AG04450 (cell line): ENCODE results near the gene ZCWPW1. TPM values are rescaled to one million over a fixed set of nuclear protein-coding genes. Genes with fewer than 3 reads are reported as not detected.
"Not testable (repeated sequence)": the region's sequence is repeated elsewhere in the genome, so short reads cannot be mapped to it uniquely, and the experiment has no call there.

ENCODE experiments used
- CTCF ChIA-PET: fragments of 300-600, 350-600 bp; formaldehyde crosslinking; extraction: SDS; loops from one replicate; lab custom pipeline; 2022; ENCODE audit warnings: antibody characterized with exemption, inconsistent platforms; lab: Charles Lee
- POLR2A ChIA-PET: fragments of 350-600 bp; formaldehyde crosslinking; extraction: SDS; loops from one replicate; lab custom pipeline; 2021; ENCODE audit warnings: antibody characterized with exemption, inconsistent platforms; lab: Yijun Ruan, JAX
- DNase-seq: peaks from one replicate; pipeline ENCODE4 v3.0.0-alpha.2; 2011; ENCODE audit warnings: low read depth, low spot score
- H3K27ac ChIP-seq: one replicate; pipeline ENCODE4 v1.5.1; 2012; ENCODE audit warnings: low read depth, low read length, control low read depth
- H3K27me3 ChIP-seq: one replicate; pipeline ENCODE4 v1.6.0; 2012; ENCODE audit warnings: low read length; ENCODE audit not compliant: control insufficient read depth, insufficient read depth
- H3K4me3 ChIP-seq: 2 replicates; pipeline ENCODE4 v1.5.1; 2011; ENCODE audit warnings: mild to moderate bottlenecking, low read depth, low read length, control low read depth
- H3K9me3 ChIP-seq: 2 replicates; pipeline ENCODE4 v1.5.1; 2012; ENCODE audit warnings: low read length; ENCODE audit not compliant: control insufficient read depth, insufficient read depth
- polyA plus RNA-seq: library from polyadenylated mRNA; depleted of rRNA; stranded (reverse); fragments of >200 nt; gene quantifications from 2 replicates; pipeline ENCODE4 v1.2.3, GENCODE V29; 2011
- TF ChIP-seq, protein P1 (sequence below): IDR thresholded peaks from 2 replicates; pipeline ENCODE4 v1.5.1; 2011; ENCODE audit warnings: low read depth, low read length, control low read depth, inconsistent platforms

The ZCWPW1 gene
- polyA plus RNA-seq, 1 experiment: 1.5 TPM

DNA sequence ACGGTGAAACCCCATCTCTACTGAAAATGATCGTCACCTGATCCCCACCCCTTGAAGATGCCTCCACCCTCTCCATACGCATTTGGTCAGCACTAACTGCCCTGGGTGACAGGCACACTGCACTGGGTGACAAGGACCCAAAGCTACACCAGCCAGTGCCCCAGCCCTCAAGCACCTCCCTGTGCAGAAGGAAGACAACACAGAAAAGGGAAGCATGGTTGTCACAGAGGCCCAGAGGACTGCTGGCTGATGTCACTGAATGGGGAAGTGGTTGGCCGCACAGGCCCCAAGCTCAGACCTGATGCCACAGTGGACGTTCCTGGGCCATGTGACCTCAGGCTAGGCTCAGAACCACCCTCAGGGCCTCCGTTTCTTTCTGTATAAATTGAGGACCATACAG is 59.4 kb downstream of the ZCWPW1 start:
- ChIA-PET CTCF (no interaction called here), POLR2A (interaction anchor here (0.6 to 0.7 kb wide), 2 partner anchors 14 to 315 kb away, joined by 3 read pairs; no protein-coding TSS in a partner anchor)
- no peak overlapping the region for H3K27ac ChIP-seq
- no peaks in the 10 kb centered on the region for H3K9me3 ChIP-seq
- no peak overlapping the region for H3K4me3 ChIP-seq
- no peak for DNase-seq
- H3K27me3 ChIP-seq: no peaks in the 10 kb centered on the region
- TF ChIP-seq, protein P1, sequence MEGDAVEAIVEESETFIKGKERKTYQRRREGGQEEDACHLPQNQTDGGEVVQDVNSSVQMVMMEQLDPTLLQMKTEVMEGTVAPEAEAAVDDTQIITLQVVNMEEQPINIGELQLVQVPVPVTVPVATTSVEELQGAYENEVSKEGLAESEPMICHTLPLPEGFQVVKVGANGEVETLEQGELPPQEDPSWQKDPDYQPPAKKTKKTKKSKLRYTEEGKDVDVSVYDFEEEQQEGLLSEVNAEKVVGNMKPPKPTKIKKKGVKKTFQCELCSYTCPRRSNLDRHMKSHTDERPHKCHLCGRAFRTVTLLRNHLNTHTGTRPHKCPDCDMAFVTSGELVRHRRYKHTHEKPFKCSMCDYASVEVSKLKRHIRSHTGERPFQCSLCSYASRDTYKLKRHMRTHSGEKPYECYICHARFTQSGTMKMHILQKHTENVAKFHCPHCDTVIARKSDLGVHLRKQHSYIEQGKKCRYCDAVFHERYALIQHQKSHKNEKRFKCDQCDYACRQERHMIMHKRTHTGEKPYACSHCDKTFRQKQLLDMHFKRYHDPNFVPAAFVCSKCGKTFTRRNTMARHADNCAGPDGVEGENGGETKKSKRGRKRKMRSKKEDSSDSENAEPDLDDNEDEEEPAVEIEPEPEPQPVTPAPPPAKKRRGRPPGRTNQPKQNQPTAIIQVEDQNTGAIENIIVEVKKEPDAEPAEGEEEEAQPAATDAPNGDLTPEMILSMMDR: no peak

DNA sequence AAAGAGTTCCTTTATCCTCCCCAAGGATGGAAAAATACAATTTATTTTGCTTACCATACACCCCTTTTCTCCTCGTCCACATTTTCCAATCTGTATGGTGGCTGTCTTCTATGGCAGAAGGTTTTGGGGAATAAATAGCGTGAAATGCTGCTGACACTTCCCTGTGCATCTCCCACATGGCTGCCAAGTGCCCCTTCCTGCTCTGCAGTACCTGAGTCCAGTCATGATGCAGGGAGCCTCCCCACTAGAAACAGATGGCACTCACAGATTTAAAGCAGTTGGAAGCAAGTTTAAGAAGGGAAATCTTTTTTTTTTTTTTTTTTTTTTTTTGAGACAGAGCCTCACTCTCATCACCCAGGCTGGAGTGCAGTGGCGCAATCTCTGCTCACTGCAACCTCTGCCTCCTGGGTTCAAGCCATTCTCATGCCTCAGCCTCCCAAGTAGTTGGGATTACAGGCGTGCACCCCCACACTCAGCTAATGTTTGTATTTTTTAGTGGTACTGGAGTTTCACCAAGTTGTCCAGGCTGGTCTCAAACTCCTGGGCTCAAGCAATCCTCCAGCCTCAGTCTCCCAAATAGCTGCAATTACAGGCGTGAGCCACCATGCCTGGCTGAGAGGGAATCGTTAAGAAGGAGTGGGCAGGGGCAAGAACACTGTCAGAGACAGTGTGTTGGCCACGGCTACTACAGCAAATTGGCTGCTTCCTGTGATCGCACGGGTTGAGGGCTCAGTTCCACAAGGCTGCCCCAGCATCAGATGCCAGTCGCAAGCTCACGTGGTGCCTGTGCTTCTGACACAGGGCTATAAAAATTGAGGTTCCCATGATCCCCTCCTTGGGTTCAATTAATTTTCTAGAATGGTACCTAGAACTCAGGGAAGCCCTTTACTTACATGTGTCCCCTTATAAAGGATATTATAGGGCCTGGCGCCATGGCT is 60.6 kb downstream of the ZCWPW1 start:
- no peak overlapping the region for H3K27ac ChIP-seq
- TF ChIP-seq, protein P1: no peak
- no peaks in the 10 kb centered on the region for H3K27me3 ChIP-seq
- POLR2A ChIA-PET: interaction anchor here (1.2 kb wide), 1 partner anchor 61 kb away, joined by 5 read pairs; the partner anchor contains the start of gene ZCWPW1
- DNase-seq: no peak
- no peak overlapping the region for H3K4me3 ChIP-seq
- no peaks in the 10 kb centered on the region for H3K9me3 ChIP-seq
- CTCF ChIA-PET: no interaction called here

DNA sequence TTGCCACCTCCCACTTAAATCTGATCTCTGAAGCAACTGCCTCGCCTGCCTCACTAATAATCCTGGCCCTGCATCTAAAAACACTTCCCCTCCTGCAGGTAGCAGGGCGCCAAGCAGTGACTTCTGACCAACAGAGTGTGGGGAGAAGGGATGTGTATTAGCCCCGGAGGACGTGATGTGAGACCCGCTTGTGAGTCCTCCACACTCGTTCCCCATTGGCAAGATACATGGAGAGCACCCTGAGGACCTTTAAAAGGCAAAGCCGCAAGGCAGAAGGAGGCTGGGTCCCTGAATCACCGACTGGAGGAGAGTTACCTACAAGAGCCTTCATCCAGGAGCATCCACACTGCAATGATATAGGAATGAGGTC is 61.3 kb downstream of the ZCWPW1 start:
- H3K9me3 ChIP-seq: no peaks in the 10 kb centered on the region
- ChIA-PET CTCF (no interaction called here), POLR2A (no interaction called here)
- no peak overlapping the region for H3K27ac ChIP-seq
- TF ChIP-seq, protein P1: no peak
- H3K4me3 ChIP-seq: no peak overlapping the region
- no peaks in the 10 kb centered on the region for H3K27me3 ChIP-seq
- DNase-seq: no peak

DNA sequence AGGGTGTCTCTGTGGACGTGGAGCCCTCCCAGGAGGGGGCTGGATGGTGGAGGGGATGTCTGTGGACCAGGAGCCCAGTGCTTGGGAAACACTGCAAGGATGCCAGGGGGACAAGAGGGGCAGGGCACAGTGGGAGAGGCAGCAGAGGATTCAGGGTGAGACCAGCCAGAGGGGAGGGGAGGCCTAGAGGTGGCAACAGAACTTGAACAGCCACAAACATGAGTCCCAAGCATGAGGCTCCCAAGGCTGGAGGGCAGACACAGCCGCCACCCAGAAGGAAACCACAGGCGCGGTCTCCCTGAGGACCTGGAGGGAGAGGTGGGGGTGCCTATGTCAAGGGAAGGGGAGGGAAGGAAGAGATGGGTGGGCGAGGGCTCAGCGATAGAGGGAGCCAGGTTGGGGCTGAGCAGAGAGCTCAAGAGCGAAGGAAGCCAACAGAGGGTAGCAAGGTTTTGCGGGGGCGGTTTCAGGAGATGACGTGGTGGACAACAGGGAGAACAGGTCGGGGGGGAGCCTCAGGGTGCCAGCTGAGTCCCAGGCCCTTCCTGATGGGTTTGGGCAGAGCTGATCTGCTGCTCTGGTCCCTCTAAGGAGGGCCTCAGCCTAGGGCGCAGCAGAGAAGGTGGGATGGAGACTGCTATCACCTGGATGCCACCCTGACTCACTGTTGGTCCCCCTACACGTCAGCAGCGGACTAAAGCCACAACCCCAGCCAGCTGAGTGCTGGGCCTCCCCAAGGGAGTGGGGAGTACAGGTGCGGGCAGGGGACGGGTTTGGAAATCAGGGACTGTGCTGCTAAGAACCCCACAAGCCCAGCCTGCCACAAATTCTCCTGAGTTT is 61.9 kb downstream of the ZCWPW1 start:
- H3K27ac ChIP-seq: no peak overlapping the region
- no peak overlapping the region for H3K4me3 ChIP-seq
- POLR2A ChIA-PET: no interaction called here
- H3K9me3 ChIP-seq: no peaks in the 10 kb centered on the region
- no peaks in the 10 kb centered on the region for H3K27me3 ChIP-seq
- no peak for DNase-seq
- CTCF ChIA-PET: interaction anchor here (0.7 kb wide), 1 partner anchor 16 kb away, joined by 6 read pairs; no protein-coding TSS in a partner anchor
- TF ChIP-seq, protein P1: no peak

DNA sequence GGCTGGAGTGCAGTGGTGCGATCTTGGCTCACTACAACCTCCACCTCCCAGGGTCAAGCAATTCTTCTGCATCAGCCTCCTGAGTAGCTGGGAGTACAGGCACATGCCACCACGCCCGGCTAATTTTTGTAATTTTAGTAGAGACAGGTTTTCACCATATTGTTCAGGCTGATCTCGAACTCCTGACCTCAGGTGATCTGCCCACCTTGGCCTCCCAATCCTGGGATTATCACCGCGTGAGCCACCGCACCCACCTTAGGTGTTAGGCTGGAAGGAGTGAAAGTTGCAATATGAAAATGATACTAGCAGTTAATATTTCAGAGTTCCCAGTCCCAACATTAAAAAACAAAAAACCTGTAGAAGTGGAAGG is 62.5 kb downstream of the ZCWPW1 start:
- H3K9me3 ChIP-seq, H3K27ac ChIP-seq, POLR2A ChIA-PET, H3K27me3 ChIP-seq, DNase-seq, H3K4me3 ChIP-seq: not testable (repeated sequence)
- CTCF ChIA-PET: interaction anchor here (0.7 kb wide), 1 partner anchor 16 kb away, joined by 6 read pairs; no protein-coding TSS in a partner anchor
